ENCODE data around the gene RSBN1.
"Not testable (repeated sequence)": the region's sequence is repeated elsewhere in the genome, so short reads cannot be mapped to it uniquely, and the experiment has no call there.

Gene RSBN1

GRCh38 chr1:113756461-113756860, 55.8 kb downstream of the RSBN1 start:
- H3K4me3 Mint-ChIP-seq: no peak overlapping the region

GRCh38 chr1:113753333-113753732, 58.9 kb downstream of the RSBN1 start:
- H3K4me3 Mint-ChIP-seq, H3K9me3 Mint-ChIP-seq, H3K27me3 Mint-ChIP-seq, H3K27ac Mint-ChIP-seq, DNase-seq: not testable (repeated sequence)
- Mint-ChIP-seq H3K4me1 (ENCODE audit: low read depth) (peaks cover 27% of the 10 kb centered on the region), H3K36me3 (ENCODE audit: low read depth) (peaks cover 57% of the 10 kb centered on the region)

More at GRCh38 chr1:113756461-113756860, 55.8 kb downstream of the RSBN1 start:
- H3K4me1 Mint-ChIP-seq (ENCODE audit: low read depth): peaks cover 38% of the 10 kb centered on the region
- H3K36me3 Mint-ChIP-seq (ENCODE audit: low read depth): peaks cover 52% of the 10 kb centered on the region
- no peaks in the 10 kb centered on the region for H3K9me3 Mint-ChIP-seq
- H3K27ac Mint-ChIP-seq: no peak overlapping the region
- no peak for DNase-seq
- H3K27me3 Mint-ChIP-seq: no peaks in the 10 kb centered on the region

- Mint-ChIP-seq H3K36me3 (ENCODE audit: low read depth) (peaks cover 45% of the 10 kb centered on the region), H3K4me1 (ENCODE audit: low read depth) (peaks cover 15% of the 10 kb centered on the region), H3K27me3 (no peaks in the 10 kb centered on the region), H3K27ac (no peak overlapping the region), H3K4me3 (no peak overlapping the region), H3K9me3 (no peaks in the 10 kb centered on the region)
- no peak for DNase-seq
These were observed 60.8 kb downstream of the RSBN1 start for GRCh38 chr1:113751516-113751915.

GRCh38 chr1:113751114-113751513, 61.2 kb downstream of the RSBN1 start:
- peaks cover 11% of the 10 kb centered on the region for H3K4me1 Mint-ChIP-seq (ENCODE audit: low read depth)
- no peak overlapping the region for H3K27ac Mint-ChIP-seq
- H3K36me3 Mint-ChIP-seq (ENCODE audit: low read depth): peaks cover 41% of the 10 kb centered on the region
- no peak for DNase-seq
- no peaks in the 10 kb centered on the region for H3K9me3 Mint-ChIP-seq
- H3K4me3 Mint-ChIP-seq: no peak overlapping the region
- H3K27me3 Mint-ChIP-seq: no peaks in the 10 kb centered on the region

GRCh38 chr1:113749402-113749801, 62.9 kb downstream of the RSBN1 start:
- DNase-seq: no peak
- Mint-ChIP-seq H3K4me3 (no peak overlapping the region), H3K27ac (no peak overlapping the region), H3K36me3 (ENCODE audit: low read depth) (peaks cover 29% of the 10 kb centered on the region), H3K9me3 (no peaks in the 10 kb centered on the region), H3K4me1 (ENCODE audit: low read depth) (peaks cover 11% of the 10 kb centered on the region), H3K27me3 (no peaks in the 10 kb centered on the region)

- DNase-seq: no peak
- H3K9me3 Mint-ChIP-seq: no peaks in the 10 kb centered on the region
- H3K27me3 Mint-ChIP-seq: no peaks in the 10 kb centered on the region
- H3K4me1 Mint-ChIP-seq (ENCODE audit: low read depth): peaks cover 14% of the 10 kb centered on the region
- H3K27ac Mint-ChIP-seq: no peak overlapping the region
- H3K4me3 Mint-ChIP-seq: no peak overlapping the region
- H3K36me3 Mint-ChIP-seq (ENCODE audit: low read depth): peaks cover 18% of the 10 kb centered on the region
These were observed 64.9 kb downstream of the RSBN1 start for GRCh38 chr1:113747376-113747775.

- Mint-ChIP-seq H3K4me1 (ENCODE audit: low read depth) (peaks cover 9% of the 10 kb centered on the region), H3K36me3 (ENCODE audit: low read depth) (peaks cover 23% of the 10 kb centered on the region), H3K27me3 (no peaks in the 10 kb centered on the region), H3K9me3 (no peaks in the 10 kb centered on the region), H3K27ac (no peak overlapping the region), H3K4me3 (no peak overlapping the region)
- no peak for DNase-seq
These were observed 66.9 kb downstream of the RSBN1 start for GRCh38 chr1:113745425-113745824.

GRCh38 chr1:113744114-113744513, 68.2 kb downstream of the RSBN1 start:
- H3K27ac Mint-ChIP-seq: no peak overlapping the region
- no peaks in the 10 kb centered on the region for H3K27me3 Mint-ChIP-seq
- no peak for DNase-seq
- no peak overlapping the region for H3K4me3 Mint-ChIP-seq
- peaks cover 9% of the 10 kb centered on the region for H3K4me1 Mint-ChIP-seq (ENCODE audit: low read depth)
- no peaks in the 10 kb centered on the region for H3K9me3 Mint-ChIP-seq
- peaks cover 13% of the 10 kb centered on the region for H3K36me3 Mint-ChIP-seq (ENCODE audit: low read depth)

- no peak overlapping the region for H3K27ac Mint-ChIP-seq
These were observed 69.8 kb downstream of the RSBN1 start for GRCh38 chr1:113742515-113742914.

GRCh38 chr1:113734357-113735055, 77.8 kb downstream of the RSBN1 start:
- peaks cover 8% of the 10 kb centered on the region for H3K4me1 Mint-ChIP-seq (ENCODE audit: low read depth)
- no peaks in the 10 kb centered on the region for H3K9me3 Mint-ChIP-seq
- no peaks in the 10 kb centered on the region for H3K27me3 Mint-ChIP-seq
- H3K36me3 Mint-ChIP-seq (ENCODE audit: low read depth): peaks cover 41% of the 10 kb centered on the region
- DNase-seq: no peak
- peak overlapping the region; percentile 59 for H3K27ac Mint-ChIP-seq
- H3K4me3 Mint-ChIP-seq: no peak overlapping the region

More at GRCh38 chr1:113742515-113742914, 69.8 kb downstream of the RSBN1 start:
- Mint-ChIP-seq H3K4me3 (no peak overlapping the region), H3K27me3 (no peaks in the 10 kb centered on the region), H3K4me1 (ENCODE audit: low read depth) (peaks cover 9% of the 10 kb centered on the region), H3K9me3 (no peaks in the 10 kb centered on the region), H3K36me3 (ENCODE audit: low read depth) (peaks cover 20% of the 10 kb centered on the region)
- no peak for DNase-seq

GRCh38 chr1:113732802-113733201, 79.5 kb downstream of the RSBN1 start:
- no peak for DNase-seq
- Mint-ChIP-seq H3K4me1 (ENCODE audit: low read depth) (peaks cover 8% of the 10 kb centered on the region), H3K4me3 (no peak overlapping the region), H3K27me3 (no peaks in the 10 kb centered on the region), H3K36me3 (ENCODE audit: low read depth) (peaks cover 45% of the 10 kb centered on the region), H3K9me3 (no peaks in the 10 kb centered on the region), H3K27ac (no peak overlapping the region)

- Mint-ChIP-seq H3K27me3 (no peaks in the 10 kb centered on the region), H3K4me3 (no peak overlapping the region), H3K4me1 (ENCODE audit: low read depth) (no peaks in the 10 kb centered on the region), H3K27ac (no peak overlapping the region), H3K36me3 (ENCODE audit: low read depth) (peaks cover 77% of the 10 kb centered on the region), H3K9me3 (peaks cover 24% of the 10 kb centered on the region)
- DNase-seq: no peak
These were observed 91.3 kb downstream of the RSBN1 start for GRCh38 chr1:113721010-113721409.

GRCh38 chr1:113718621-113719020, 93.7 kb downstream of the RSBN1 start:
- not testable (repeated sequence) for DNase-seq, H3K27ac Mint-ChIP-seq
- H3K36me3 Mint-ChIP-seq (ENCODE audit: low read depth): peaks cover 69% of the 10 kb centered on the region

GRCh38 chr1:113717506-113717905, 94.8 kb downstream of the RSBN1 start:
- not testable (repeated sequence) for H3K27me3 Mint-ChIP-seq; H3K4me3 Mint-ChIP-seq; H3K4me1 Mint-ChIP-seq (ENCODE audit: low read depth); DNase-seq; H3K27ac Mint-ChIP-seq
- peaks cover 24% of the 10 kb centered on the region for H3K9me3 Mint-ChIP-seq
- peaks cover 67% of the 10 kb centered on the region for H3K36me3 Mint-ChIP-seq (ENCODE audit: low read depth)

More at GRCh38 chr1:113718621-113719020, 93.7 kb downstream of the RSBN1 start:
- H3K4me3 Mint-ChIP-seq; H3K27me3 Mint-ChIP-seq; H3K4me1 Mint-ChIP-seq (ENCODE audit: low read depth): not testable (repeated sequence)
- peaks cover 24% of the 10 kb centered on the region for H3K9me3 Mint-ChIP-seq

- H3K36me3 Mint-ChIP-seq (ENCODE audit: low read depth): peaks cover 61% of the 10 kb centered on the region
- H3K27ac Mint-ChIP-seq: no peak overlapping the region
- DNase-seq: no peak
- no peak overlapping the region for H3K4me3 Mint-ChIP-seq
- peaks cover 3% of the 10 kb centered on the region for H3K4me1 Mint-ChIP-seq (ENCODE audit: low read depth)
- H3K27me3 Mint-ChIP-seq: no peaks in the 10 kb centered on the region
- peaks cover 20% of the 10 kb centered on the region for H3K9me3 Mint-ChIP-seq
These were observed 97.5 kb downstream of the RSBN1 start for GRCh38 chr1:113714606-113715269.
